ENCODE data around the gene SYT2. TPM values are rescaled to one million over a fixed set of nuclear protein-coding genes. Genes with fewer than 3 reads are reported as not detected.

The SYT2 gene
- total RNA-seq, 1 experiment from 2014 or later = not detected

GRCh38 chr1:202708456-202709275 lies 1.6 kb downstream of the SYT2 start:
- DNase-seq (ENCODE audit: low spot score) = no peak

GRCh38 chr1:202706851-202707250 lies 3.4 kb downstream of the SYT2 start:
- DNase-seq (ENCODE audit: low spot score) = no peak
- in situ Hi-C loops (cut with HindIII; ENCODE audit: low sequenced_read_pairs) = no loop called here

More at GRCh38 chr1:202708456-202709275, 1.6 kb downstream of the SYT2 start:
- in situ Hi-C loops (cut with HindIII; ENCODE audit: low sequenced_read_pairs) = no loop called here

- in situ Hi-C loops (cut with HindIII; ENCODE audit: low sequenced_read_pairs) = no loop called here
- DNase-seq (ENCODE audit: low spot score) = no peak
Measured at GRCh38 chr1:202704601-202705000, 5.7 kb downstream of the SYT2 start.

- in situ Hi-C loops (cut with HindIII; ENCODE audit: low sequenced_read_pairs) = no loop called here
Measured at GRCh38 chr1:202703191-202703590, 7.1 kb downstream of the SYT2 start.

GRCh38 chr1:202702088-202702487 lies 8.2 kb downstream of the SYT2 start:
- in situ Hi-C loops (cut with HindIII; ENCODE audit: low sequenced_read_pairs) = no loop called here
- DNase-seq (ENCODE audit: low spot score) = no peak

More at GRCh38 chr1:202703191-202703590, 7.1 kb downstream of the SYT2 start:
- DNase-seq (ENCODE audit: low spot score) = no peak

GRCh38 chr1:202701200-202701599 lies 9.1 kb downstream of the SYT2 start:
- DNase-seq (ENCODE audit: low spot score) = no peak
- in situ Hi-C loops (cut with HindIII; ENCODE audit: low sequenced_read_pairs) = no loop called here

GRCh38 chr1:202700061-202700460 lies 10.2 kb downstream of the SYT2 start:
- DNase-seq (ENCODE audit: low spot score) = no peak
- in situ Hi-C loops (cut with HindIII; ENCODE audit: low sequenced_read_pairs) = no loop called here

GRCh38 chr1:202698276-202698675 lies 12.0 kb downstream of the SYT2 start:
- in situ Hi-C loops (cut with HindIII; ENCODE audit: low sequenced_read_pairs) = no loop called here
- DNase-seq (ENCODE audit: low spot score) = no peak

- peak; percentile 51 for DNase-seq (ENCODE audit: low spot score)
Measured at GRCh38 chr1:202697038-202697437, 13.2 kb downstream of the SYT2 start.

GRCh38 chr1:202694314-202694713 lies 15.9 kb downstream of the SYT2 start:
- in situ Hi-C loops (cut with HindIII; ENCODE audit: low sequenced_read_pairs) = no loop called here
- DNase-seq (ENCODE audit: low spot score) = peak; percentile 55

More at GRCh38 chr1:202697038-202697437, 13.2 kb downstream of the SYT2 start:
- in situ Hi-C loops (cut with HindIII; ENCODE audit: low sequenced_read_pairs) = no loop called here

- in situ Hi-C loops (cut with HindIII; ENCODE audit: low sequenced_read_pairs) = no loop called here
- DNase-seq (ENCODE audit: low spot score) = no peak
Measured at GRCh38 chr1:202692959-202693555, 17.2 kb downstream of the SYT2 start.

- in situ Hi-C loops (cut with HindIII; ENCODE audit: low sequenced_read_pairs) = no loop called here
- no peak for DNase-seq (ENCODE audit: low spot score)
Measured at GRCh38 chr1:202691816-202692215, 18.4 kb downstream of the SYT2 start.

- no peak for DNase-seq (ENCODE audit: low spot score)
- in situ Hi-C loops (cut with HindIII; ENCODE audit: low sequenced_read_pairs) = no loop called here
Measured at GRCh38 chr1:202689493-202690342, 20.5 kb downstream of the SYT2 start.

GRCh38 chr1:202689082-202689481 lies 21.2 kb downstream of the SYT2 start:
- DNase-seq (ENCODE audit: low spot score) = no peak
- in situ Hi-C loops (cut with HindIII; ENCODE audit: low sequenced_read_pairs) = no loop called here

GRCh38 chr1:202688401-202688800 lies 21.9 kb downstream of the SYT2 start:
- peak; percentile 79 for DNase-seq (ENCODE audit: low spot score)
- in situ Hi-C loops (cut with HindIII; ENCODE audit: low sequenced_read_pairs) = no loop called here

GRCh38 chr1:202687798-202688197 lies 22.5 kb downstream of the SYT2 start:
- in situ Hi-C loops (cut with HindIII; ENCODE audit: low sequenced_read_pairs) = no loop called here
- no peak for DNase-seq (ENCODE audit: low spot score)

GRCh38 chr1:202687370-202687769 lies 22.9 kb downstream of the SYT2 start:
- in situ Hi-C loops (cut with HindIII; ENCODE audit: low sequenced_read_pairs) = no loop called here
- no peak for DNase-seq (ENCODE audit: low spot score)

- DNase-seq (ENCODE audit: low spot score) = no peak
- in situ Hi-C loops (cut with HindIII; ENCODE audit: low sequenced_read_pairs) = no loop called here
Measured at GRCh38 chr1:202685641-202686040, 24.6 kb downstream of the SYT2 start.

GRCh38 chr1:202684716-202685115 lies 25.5 kb downstream of the SYT2 start:
- in situ Hi-C loops (cut with HindIII; ENCODE audit: low sequenced_read_pairs) = no loop called here
- no peak for DNase-seq (ENCODE audit: low spot score)

- in situ Hi-C loops (cut with HindIII; ENCODE audit: low sequenced_read_pairs) = no loop called here
- DNase-seq (ENCODE audit: low spot score) = no peak
Measured at GRCh38 chr1:202683029-202683428, 27.2 kb downstream of the SYT2 start.

All from G401 (cell line).